MM.1S (cell line): ENCODE results near the gene SMIM17.

Source experiments
- DNase-seq: peaks from one replicate; pipeline ENCODE4 v3.0.0-alpha.2; 2015
- H2AFZ ChIP-seq: fragments of 300-600 bp; sonication (generic); 2 replicates; pipeline ENCODE4 v1.6.0; 2016; ENCODE audit warnings: antibody characterized with exemption, low read length
- H3F3A ChIP-seq: fragments of 300-600 bp; sonication (generic); 2 replicates; pipeline ENCODE4 v1.6.1; 2016; ENCODE audit warnings: mild to moderate bottlenecking, antibody characterized with exemption, low read length, moderate library complexity, mixed read lengths; ENCODE audit not compliant: insufficient read depth
- H3K27ac ChIP-seq: fragments of 300-600 bp; sonication (generic); 2 replicates; pipeline ENCODE4 v1.5.1; 2016; ENCODE audit warnings: mild to moderate bottlenecking, low read length
- H3K27me3 ChIP-seq: fragments of 300-600 bp; sonication (generic); replicated peaks from 2 replicates; pipeline ENCODE4 v1.6.0; 2016; ENCODE audit warnings: low read length; ENCODE audit not compliant: insufficient read depth
- H3K36me3 ChIP-seq: fragments of 300-600 bp; sonication (generic); replicated peaks from 2 replicates; pipeline ENCODE4 v1.6.1; 2016; ENCODE audit warnings: mild to moderate bottlenecking, low read length, mixed read lengths; ENCODE audit not compliant: insufficient read depth
- H3K4me1 ChIP-seq: fragments of 300-600 bp; sonication (generic); 2 replicates; pipeline ENCODE4 v1.6.1; 2016; ENCODE audit warnings: low read length, mixed read lengths
- H3K4me2 ChIP-seq: fragments of 300-600 bp; sonication (generic); 2 replicates; pipeline ENCODE4 v1.6.0; 2016; ENCODE audit warnings: low read depth, low read length
- H3K4me3 ChIP-seq: fragments of 300-600 bp; sonication (generic); 2 replicates; pipeline ENCODE4 v1.5.1; 2016; ENCODE audit warnings: low read length, mixed read lengths
- H3K79me2 ChIP-seq: fragments of 300-600 bp; sonication (generic); 2 replicates; pipeline ENCODE4 v1.6.1; 2016; ENCODE audit warnings: mixed run types, low read length, mixed read lengths
- H3K9ac ChIP-seq: fragments of 300-600 bp; sonication (generic); 2 replicates; pipeline ENCODE4 v1.6.1; 2016; ENCODE audit warnings: low read length, mixed read lengths
- H3K9me2 ChIP-seq: fragments of 300-600 bp; sonication (generic); replicated peaks from 2 replicates; pipeline ENCODE4 v1.6.1; 2016; ENCODE audit warnings: mild to moderate bottlenecking, low read length, mixed read lengths; ENCODE audit not compliant: insufficient read depth
- H3K9me3 ChIP-seq: fragments of 300-600 bp; sonication (generic); replicated peaks from 2 replicates; pipeline ENCODE4 v1.6.1; 2016; ENCODE audit warnings: mild to moderate bottlenecking, low read length, mixed read lengths; ENCODE audit not compliant: insufficient read depth
- H4K20me1 ChIP-seq: fragments of 300-600 bp; sonication (generic); 2 replicates; pipeline ENCODE4 v1.6.1; 2016; ENCODE audit warnings: mild to moderate bottlenecking, low read length, moderate library complexity, mixed read lengths; ENCODE audit not compliant: insufficient read depth
- CTCF ChIP-seq: fragments of 300-600 bp; sonication (generic); IDR thresholded peaks from 2 replicates; pipeline ENCODE4 v1.5.1; 2016; ENCODE audit warnings: antibody characterized with exemption, low read length, mixed read lengths
- EZH2 ChIP-seq: fragments of 300-600 bp; sonication (generic); optimal IDR thresholded peaks from 2 replicates; pipeline ENCODE3; 2017; ENCODE audit warnings: low read depth, mild to moderate bottlenecking, antibody characterized with exemption, low read length, mixed read lengths
- EZH2phosphoT487 ChIP-seq: fragments of 300-600 bp; sonication (generic); IDR thresholded peaks from 2 replicates; pipeline ENCODE4 v1.6.1; 2018; ENCODE audit warnings: antibody characterized with exemption, low read length

SMIM17 gene

GRCh38 chr19:56689198-56689597, 46.2 kb downstream of the SMIM17 start:
- Histone ChIP-seq H3K9me3 (no peaks in the 10 kb centered on the region), H3K36me3 (no peaks in the 10 kb centered on the region), H3K4me1 (no peaks in the 10 kb centered on the region), H3K4me2 (no peak overlapping the region), H4K20me1 (no peaks in the 10 kb centered on the region), H3K79me2 (no peaks in the 10 kb centered on the region), H2AFZ (no peak overlapping the region), H3K27me3 (no peaks in the 10 kb centered on the region), H3K4me3 (no peak overlapping the region), H3F3A (no peaks in the 10 kb centered on the region), H3K27ac (no peak overlapping the region), H3K9me2 (no peaks in the 10 kb centered on the region), H3K9ac (no peak overlapping the region)
- DNase-seq = no peak
- TF ChIP-seq EZH2phosphoT487 = no peak
- TF ChIP-seq CTCF = no peak
- no peak for TF ChIP-seq EZH2

DNA sequence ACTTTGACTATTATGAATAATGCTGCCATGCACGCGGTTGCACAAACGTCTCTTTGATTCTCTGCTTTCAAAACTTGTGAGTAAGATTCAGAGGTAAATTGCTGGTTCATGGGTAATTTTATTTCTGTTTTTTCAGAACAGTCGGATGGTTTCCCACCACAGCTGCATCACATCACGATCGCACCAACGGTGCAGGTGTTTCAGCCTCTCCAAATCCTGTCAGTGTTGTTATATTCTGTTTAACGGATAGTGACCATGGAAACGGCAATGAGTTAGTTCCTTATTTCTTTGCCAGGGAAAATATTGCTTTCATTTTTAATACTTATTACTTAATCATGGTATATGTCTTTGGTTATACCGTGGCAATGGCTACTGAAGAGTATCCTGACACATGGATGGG, 47.7 kb downstream of the SMIM17 start:
- Histone ChIP-seq H3K79me2 (no peaks in the 10 kb centered on the region), H3K27me3 (no peaks in the 10 kb centered on the region), H3K9me2 (no peaks in the 10 kb centered on the region), H3K4me3 (no peak overlapping the region), H3F3A (no peaks in the 10 kb centered on the region), H3K4me2 (no peak overlapping the region), H3K9me3 (no peaks in the 10 kb centered on the region), H3K27ac (no peak overlapping the region), H3K36me3 (no peaks in the 10 kb centered on the region), H2AFZ (no peak overlapping the region), H3K9ac (no peak overlapping the region), H4K20me1 (no peaks in the 10 kb centered on the region), H3K4me1 (no peaks in the 10 kb centered on the region)
- DNase-seq = no peak
- TF ChIP-seq CTCF (no peak), EZH2phosphoT487 (no peak), EZH2 (no peak)

DNA sequence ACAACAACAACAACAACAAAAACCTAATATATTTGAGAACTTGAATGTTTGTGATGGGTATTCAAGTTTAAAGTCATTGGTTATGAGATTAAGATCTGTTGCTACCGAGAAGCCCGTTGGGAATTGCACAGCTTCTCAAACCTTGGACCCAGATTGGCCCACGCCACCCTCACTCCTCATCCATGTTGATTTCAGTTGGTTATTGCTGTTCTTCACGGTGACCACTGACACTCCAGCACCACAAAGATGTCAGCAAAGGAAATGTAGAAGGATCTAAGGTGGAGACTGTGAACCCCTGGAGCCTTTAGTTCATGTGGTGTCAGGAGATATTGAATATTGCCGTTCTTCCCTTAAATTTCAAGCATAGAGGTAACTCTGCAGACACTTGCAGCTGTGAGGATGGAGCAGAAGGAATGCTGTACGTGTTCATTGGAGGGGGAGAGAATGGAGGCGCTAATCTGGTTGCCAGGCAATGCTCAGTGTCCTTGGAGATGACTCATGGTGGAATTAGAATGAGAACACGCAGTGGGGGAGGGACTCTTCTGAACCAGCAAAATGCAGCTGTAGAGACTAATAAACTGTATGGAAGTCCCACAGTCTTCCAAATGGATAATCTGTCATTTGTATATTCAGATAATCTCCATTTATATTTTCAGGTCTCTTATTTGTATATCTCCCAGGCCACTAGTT, 49.4 kb downstream of the SMIM17 start:
- H3K36me3 ChIP-seq = no peaks in the 10 kb centered on the region
- no peaks in the 10 kb centered on the region for H3K79me2 ChIP-seq
- H4K20me1 ChIP-seq = no peaks in the 10 kb centered on the region
- H3K9me2 ChIP-seq = no peaks in the 10 kb centered on the region
- no peak overlapping the region for H2AFZ ChIP-seq
- no peak overlapping the region for H3K4me3 ChIP-seq
- no peak for DNase-seq
- H3K27ac ChIP-seq = no peak overlapping the region
- no peak overlapping the region for H3K9ac ChIP-seq
- TF ChIP-seq EZH2phosphoT487 = no peak
- TF ChIP-seq CTCF = no peak
- TF ChIP-seq EZH2 = no peak
- no peaks in the 10 kb centered on the region for H3F3A ChIP-seq
- H3K9me3 ChIP-seq = no peaks in the 10 kb centered on the region
- H3K4me2 ChIP-seq = no peak overlapping the region
- H3K27me3 ChIP-seq = no peaks in the 10 kb centered on the region
- H3K4me1 ChIP-seq = no peaks in the 10 kb centered on the region
